ENCODE data around the gene C4orf50. TPM values are rescaled to one million over a fixed set of nuclear protein-coding genes. Genes with fewer than 3 reads are reported as not detected.
A peak's percentile ranks its signal among the peaks of the same experiment; 100 is the strongest.

The C4orf50 gene
- total and polyA plus RNA-seq, 2 experiments from 2014 or later = 0.06 to 0.31 TPM

DNA sequence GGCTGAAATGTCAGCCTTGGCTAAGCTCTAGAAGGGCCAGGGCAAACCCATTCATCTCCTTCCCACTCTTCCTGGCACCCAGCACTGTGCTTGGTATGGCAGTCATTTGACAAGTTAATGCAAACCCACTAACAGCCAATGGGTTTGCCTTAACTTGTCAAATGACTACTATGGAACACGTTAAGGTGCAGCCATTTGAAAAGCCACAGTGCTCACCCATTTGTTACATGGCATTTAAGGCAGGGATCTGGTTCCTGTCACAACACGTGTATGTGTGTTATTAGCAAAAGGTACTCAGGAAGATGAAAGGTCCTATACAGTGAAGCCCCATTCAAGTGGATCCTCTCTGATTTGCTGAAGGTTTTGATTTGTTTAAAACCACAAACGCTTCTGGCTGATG, 132.5 kb downstream of the C4orf50 start (continued):
- TF ChIP-seq, protein P1, sequence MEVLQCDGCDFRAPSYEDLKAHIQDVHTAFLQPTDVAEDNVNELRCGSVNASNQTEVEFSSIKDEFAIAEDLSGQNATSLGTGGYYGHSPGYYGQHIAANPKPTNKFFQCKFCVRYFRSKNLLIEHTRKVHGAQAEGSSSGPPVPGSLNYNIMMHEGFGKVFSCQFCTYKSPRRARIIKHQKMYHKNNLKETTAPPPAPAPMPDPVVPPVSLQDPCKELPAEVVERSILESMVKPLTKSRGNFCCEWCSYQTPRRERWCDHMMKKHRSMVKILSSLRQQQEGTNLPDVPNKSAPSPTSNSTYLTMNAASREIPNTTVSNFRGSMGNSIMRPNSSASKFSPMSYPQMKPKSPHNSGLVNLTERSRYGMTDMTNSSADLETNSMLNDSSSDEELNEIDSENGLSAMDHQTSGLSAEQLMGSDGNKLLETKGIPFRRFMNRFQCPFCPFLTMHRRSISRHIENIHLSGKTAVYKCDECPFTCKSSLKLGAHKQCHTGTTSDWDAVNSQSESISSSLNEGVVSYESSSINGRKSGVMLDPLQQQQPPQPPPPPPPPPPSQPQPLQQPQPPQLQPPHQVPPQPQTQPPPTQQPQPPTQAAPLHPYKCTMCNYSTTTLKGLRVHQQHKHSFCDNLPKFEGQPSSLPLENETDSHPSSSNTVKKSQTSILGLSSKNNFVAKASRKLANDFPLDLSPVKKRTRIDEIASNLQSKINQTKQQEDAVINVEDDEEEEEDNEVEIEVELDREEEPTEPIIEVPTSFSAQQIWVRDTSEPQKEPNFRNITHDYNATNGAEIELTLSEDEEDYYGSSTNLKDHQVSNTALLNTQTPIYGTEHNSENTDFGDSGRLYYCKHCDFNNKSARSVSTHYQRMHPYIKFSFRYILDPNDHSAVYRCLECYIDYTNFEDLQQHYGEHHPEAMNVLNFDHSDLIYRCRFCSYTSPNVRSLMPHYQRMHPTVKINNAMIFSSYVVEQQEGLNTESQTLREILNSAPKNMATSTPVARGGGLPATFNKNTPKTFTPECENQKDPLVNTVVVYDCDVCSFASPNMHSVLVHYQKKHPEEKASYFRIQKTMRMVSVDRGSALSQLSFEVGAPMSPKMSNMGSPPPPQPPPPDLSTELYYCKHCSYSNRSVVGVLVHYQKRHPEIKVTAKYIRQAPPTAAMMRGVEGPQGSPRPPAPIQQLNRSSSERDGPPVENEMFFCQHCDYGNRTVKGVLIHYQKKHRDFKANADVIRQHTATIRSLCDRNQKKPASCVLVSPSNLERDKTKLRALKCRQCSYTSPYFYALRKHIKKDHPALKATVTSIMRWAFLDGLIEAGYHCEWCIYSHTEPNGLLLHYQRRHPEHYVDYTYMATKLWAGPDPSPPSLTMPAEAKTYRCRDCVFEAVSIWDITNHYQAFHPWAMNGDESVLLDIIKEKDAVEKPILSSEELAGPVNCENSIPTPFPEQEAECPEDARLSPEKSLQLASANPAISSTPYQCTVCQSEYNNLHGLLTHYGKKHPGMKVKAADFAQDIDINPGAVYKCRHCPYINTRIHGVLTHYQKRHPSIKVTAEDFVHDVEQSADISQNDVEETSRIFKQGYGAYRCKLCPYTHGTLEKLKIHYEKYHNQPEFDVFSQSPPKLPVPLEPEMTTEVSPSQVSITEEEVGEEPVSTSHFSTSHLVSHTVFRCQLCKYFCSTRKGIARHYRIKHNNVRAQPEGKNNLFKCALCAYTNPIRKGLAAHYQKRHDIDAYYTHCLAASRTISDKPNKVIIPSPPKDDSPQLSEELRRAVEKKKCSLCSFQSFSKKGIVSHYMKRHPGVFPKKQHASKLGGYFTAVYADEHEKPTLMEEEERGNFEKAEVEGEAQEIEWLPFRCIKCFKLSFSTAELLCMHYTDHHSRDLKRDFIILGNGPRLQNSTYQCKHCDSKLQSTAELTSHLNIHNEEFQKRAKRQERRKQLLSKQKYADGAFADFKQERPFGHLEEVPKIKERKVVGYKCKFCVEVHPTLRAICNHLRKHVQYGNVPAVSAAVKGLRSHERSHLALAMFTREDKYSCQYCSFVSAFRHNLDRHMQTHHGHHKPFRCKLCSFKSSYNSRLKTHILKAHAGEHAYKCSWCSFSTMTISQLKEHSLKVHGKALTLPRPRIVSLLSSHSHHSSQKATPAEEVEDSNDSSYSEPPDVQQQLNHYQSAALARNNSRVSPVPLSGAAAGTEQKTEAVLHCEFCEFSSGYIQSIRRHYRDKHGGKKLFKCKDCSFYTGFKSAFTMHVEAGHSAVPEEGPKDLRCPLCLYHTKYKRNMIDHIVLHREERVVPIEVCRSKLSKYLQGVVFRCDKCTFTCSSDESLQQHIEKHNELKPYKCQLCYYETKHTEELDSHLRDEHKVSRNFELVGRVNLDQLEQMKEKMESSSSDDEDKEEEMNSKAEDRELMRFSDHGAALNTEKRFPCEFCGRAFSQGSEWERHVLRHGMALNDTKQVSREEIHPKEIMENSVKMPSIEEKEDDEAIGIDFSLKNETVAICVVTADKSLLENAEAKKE (CRISPR knock-in tag; IDR thresholded peaks at IDR 0.05) = no peak
- TF ChIP-seq JUNB (IDR thresholded peaks at IDR 0.05; ENCODE audit: unreplicated experiment) = no peak
- TF ChIP-seq ZNF331 (CRISPR knock-in tag; IDR thresholded peaks at IDR 0.05; ENCODE audit: low read depth) = no peak
- no peak for TF ChIP-seq EZH2phosphoT487 (IDR thresholded peaks at IDR 0.05; ENCODE audit: unreplicated experiment)

DNA sequence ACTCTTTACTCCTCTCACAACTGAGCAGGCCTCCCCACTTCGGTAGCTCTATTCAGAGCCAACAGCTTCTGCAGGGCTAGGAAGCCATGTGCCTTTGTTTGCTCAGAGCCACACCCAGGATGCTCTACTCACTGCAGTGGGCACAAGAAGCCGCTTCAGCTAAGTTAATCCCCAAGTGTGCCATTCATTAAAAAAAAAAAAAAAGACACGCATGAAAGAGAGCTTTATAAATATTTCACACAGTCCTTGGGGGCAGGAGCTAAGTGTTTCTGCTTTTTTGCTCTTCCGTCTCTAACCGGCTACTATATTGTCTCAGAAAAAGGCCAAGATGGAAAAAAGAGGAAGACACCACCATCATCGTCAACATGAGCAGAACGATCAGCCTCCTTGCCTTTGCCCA, 133.4 kb downstream of the C4orf50 start:
- no peaks in the 10 kb centered on the region for H3K9me3 Mint-ChIP-seq
- H3K27me3 Mint-ChIP-seq (ENCODE audit: insufficient read depth, low read depth, poor library complexity) = peaks cover 17% of the 10 kb centered on the region
- Histone ChIP-seq H3K27ac (ENCODE audit: low read depth) (no peak overlapping the region), H3K4me2 (0 out of 2 replicates have a peak overlapping the region, but pooled peaks have one; percentile 26), H3K27me3 (ENCODE audit: insufficient read depth) (peaks cover 9% of the 10 kb centered on the region), H3K4me1 (ENCODE audit: insufficient read depth) (peaks cover 39% of the 10 kb centered on the region), H3K79me2 (replicated peaks; ENCODE audit: insufficient read depth) (peaks cover 85% of the 10 kb centered on the region), H3K4me3 (no peak overlapping the region), H4K20me1 (replicated peaks; ENCODE audit: insufficient read depth) (peaks cover 75% of the 10 kb centered on the region), H3K9me2 (ENCODE audit: insufficient read depth) (no peaks in the 10 kb centered on the region), H3F3A (replicated peaks; ENCODE audit: low read depth) (0 out of 2 replicates have a peak, but pooled peaks cover 4% of the 10 kb centered on the region), H3K36me3 (ENCODE audit: insufficient read depth) (no peaks in the 10 kb centered on the region), H2AFZ (no peak overlapping the region)
- no peak overlapping the region for H3K4me3 Mint-ChIP-seq
- H3K4me1 Mint-ChIP-seq = peaks cover 46% of the 10 kb centered on the region
- DNase-seq (ENCODE audit: low spot score) (no peak), ATAC-seq (no peak)
- H3K27ac Mint-ChIP-seq = no peak overlapping the region
- no peaks in the 10 kb centered on the region for H3K36me3 Mint-ChIP-seq (ENCODE audit: low read depth)
- TF ChIP-seq, protein P2, sequence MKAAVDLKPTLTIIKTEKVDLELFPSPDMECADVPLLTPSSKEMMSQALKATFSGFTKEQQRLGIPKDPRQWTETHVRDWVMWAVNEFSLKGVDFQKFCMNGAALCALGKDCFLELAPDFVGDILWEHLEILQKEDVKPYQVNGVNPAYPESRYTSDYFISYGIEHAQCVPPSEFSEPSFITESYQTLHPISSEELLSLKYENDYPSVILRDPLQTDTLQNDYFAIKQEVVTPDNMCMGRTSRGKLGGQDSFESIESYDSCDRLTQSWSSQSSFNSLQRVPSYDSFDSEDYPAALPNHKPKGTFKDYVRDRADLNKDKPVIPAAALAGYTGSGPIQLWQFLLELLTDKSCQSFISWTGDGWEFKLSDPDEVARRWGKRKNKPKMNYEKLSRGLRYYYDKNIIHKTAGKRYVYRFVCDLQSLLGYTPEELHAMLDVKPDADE (IDR thresholded peaks at IDR 0.05) = no peak
- TF ChIP-seq CREB1 (CRISPR knock-in tag; IDR thresholded peaks at IDR 0.05; ENCODE audit: low read depth) (no peak), EZH2 (IDR thresholded peaks at IDR 0.05; ENCODE audit: low read depth, unreplicated experiment) (no peak), NANOG (IDR thresholded peaks at IDR 0.05; ENCODE audit: borderline replicate concordance) (no peak), EZH2phosphoT487 (IDR thresholded peaks at IDR 0.05; ENCODE audit: unreplicated experiment) (no peak), STAT1 (IDR thresholded peaks at IDR 0.05; ENCODE audit: unreplicated experiment) (no peak), JUNB (IDR thresholded peaks at IDR 0.05; ENCODE audit: unreplicated experiment) (no peak), ZNF331 (CRISPR knock-in tag; IDR thresholded peaks at IDR 0.05; ENCODE audit: low read depth) (no peak)
- TF ChIP-seq, protein P1 (CRISPR knock-in tag; IDR thresholded peaks at IDR 0.05) = no peak

All from GM23338 (cell line).